ENCODE results near the gene CDK6. TPM values are rescaled to one million over a fixed set of nuclear protein-coding genes. Genes with fewer than 3 reads are reported as not detected.
A peak's percentile ranks its signal among the peaks of the same experiment; 100 is the strongest.

Gene CDK6
- total RNA-seq, 1 donor from 2014 or later = 37.0 TPM

DNA sequence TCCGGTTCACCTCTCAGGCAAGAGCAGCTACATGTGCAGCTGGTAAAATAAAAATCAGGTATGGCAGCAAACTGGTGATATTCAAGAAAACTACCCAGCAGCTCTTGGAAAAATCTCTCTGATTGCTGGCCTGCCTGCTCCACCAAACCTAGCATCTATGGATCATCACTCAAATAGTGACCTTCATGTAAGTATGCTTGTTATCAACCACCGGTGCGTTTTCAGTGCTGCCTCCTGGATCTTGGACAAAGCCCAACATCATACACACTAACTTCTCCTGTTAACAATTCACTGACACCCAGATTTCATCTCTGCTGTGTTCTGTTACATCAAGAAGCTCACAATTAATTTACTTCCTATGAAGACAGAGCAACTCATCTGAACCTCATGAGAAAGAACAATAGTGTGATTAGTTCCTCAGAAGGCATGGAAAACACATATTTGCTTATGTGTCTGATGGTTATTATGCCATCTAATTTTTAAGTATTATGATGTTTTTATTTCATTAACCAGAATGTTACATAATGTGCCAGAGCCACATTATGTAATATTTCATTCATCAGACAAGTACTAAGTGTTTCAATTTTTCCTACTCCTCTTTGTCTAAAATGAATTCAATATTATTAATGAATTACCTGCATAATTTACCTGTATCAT lies 8.8 kb downstream of the CDK6 start:
- DNase-seq (ENCODE audit: low read depth in 2 of 2) = no peak

DNA sequence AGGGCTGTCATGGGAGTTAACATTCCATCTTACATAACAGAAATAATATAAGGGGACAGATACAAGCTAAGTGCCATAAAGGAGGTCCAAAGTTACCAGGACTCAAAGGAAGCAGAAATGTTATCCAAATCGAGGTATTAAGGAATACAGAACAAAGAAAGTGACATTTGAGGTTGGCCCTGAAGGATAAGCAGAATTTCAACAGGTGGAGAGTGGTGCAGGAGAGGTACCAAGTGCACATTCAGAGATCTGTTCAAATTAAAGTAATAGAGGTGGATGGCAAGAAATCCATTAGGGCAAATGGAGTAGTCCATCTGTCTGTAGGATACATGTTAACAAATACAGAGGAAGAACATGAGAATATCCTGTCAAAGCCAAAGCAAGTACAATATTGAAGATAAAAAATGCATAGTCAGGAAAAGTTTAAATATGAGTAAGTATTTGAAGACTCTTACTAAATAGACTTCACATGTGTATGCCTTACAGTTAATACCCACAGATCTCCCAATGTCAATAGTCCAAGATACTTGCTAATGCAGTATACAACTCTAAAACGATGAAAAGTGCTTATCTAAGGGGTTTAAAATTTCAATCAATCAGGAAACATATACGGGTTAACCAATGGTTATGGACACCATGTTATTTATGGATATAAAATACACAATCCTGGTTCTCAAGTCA lies 10.0 kb downstream of the CDK6 start:
- DNase-seq (ENCODE audit: low read depth in 2 of 2) = no peak

DNA sequence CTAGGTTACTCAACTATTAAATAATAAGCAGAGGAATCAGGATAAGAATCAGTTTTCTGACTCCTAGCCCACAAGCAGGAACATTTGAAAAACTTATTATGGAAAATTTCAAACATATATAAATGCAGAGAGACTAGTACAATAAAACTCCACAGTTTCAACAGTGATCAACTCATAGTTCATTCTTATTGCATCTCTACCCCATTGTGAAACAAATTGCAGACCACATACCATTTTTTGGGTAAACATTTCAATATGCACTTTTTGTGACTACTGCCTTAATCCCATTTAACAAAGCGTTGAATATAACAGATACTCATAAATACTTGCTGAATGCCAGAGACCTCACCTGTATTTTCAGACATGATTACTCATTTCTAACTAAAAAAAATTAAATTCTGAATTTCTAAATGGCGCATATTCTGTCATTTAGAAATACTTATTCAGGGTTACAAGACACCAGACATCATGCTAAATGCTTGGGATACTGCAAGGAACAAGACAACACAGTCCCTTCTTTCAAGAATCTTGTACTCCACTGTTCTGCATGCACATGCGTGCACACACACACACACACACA lies 11.4 kb downstream of the CDK6 start:
- no peak for DNase-seq (ENCODE audit: low read depth in 2 of 2)

DNA sequence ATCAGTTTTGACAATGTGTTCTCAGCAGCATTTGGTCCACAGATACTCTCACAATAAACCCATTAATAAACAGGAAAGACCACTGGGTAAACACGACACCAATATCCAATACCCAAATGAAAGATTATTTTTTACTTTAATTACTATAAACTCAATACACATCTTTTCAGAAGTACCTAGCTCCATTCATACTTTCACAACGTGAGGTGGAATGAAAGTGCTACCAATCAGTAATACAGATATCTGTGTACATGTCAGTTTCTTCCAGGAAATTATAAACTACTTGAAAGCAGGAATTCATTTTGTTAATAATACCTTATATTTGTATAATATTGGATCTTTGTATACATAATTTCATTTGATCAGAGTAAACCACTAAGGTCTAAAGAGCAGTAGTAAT lies 11.9 kb downstream of the CDK6 start:
- DNase-seq (ENCODE audit: low read depth in 2 of 2) = no peak

DNA sequence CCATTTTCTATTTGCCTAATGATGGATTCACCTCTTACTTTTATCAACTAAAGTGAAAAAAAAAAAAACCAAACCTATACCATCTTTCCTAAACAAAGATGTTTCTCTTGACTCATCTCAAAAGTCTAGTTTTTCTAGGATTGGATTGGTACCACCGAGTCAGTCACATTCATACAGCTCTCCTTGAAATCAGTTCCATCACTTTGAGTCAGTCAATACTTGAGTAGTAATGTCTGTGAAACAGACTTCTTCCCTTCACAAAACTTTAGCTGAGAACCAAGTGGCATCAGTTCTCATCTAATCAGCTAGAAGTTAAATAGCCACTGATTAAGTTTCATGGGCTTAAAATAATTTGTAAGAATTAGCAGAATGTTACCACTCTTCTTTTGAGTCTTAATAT lies 13.3 kb downstream of the CDK6 start:
- no peak for DNase-seq (ENCODE audit: low read depth in 2 of 2)

DNA sequence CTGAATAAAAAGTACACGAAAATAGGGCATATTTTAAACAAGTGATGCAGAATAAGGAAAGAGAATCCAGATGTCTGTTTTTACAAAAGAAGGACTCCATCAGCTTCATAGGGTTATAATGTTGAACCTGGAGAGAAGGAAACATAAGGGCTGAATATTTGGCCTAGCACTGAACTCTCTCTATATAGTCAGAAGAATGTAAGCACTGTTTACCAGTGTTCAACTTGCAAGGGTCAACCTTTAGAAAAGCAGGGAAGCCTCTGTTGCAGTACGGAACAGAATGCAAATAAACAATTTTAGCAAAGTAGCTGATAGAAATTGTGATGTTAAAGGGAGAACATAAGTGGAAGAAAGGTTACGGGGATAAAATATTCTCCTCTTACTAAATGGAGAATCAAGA lies 16.2 kb downstream of the CDK6 start:
- no peak for DNase-seq (ENCODE audit: low read depth in 2 of 2)

DNA sequence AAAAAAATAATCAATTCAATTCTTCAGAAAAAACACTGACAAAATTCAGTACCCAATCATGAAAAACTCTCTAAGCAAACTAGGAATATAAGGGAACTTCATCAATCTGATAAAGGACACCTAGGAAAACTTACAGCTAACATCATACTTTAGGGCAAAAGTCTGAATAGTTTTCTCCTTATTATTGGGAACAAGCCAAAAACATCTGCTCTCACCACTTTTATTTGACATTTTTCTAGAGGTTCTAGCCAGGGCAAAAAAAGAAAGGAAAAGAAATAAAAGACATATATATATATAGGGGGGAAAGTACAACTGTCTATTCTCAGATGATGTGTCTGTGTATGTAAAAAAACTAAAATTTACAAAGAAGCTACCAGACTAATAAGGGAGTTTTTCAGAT lies 19.0 kb downstream of the CDK6 start:
- DNase-seq (ENCODE audit: low read depth in 2 of 2) = no peak

DNA sequence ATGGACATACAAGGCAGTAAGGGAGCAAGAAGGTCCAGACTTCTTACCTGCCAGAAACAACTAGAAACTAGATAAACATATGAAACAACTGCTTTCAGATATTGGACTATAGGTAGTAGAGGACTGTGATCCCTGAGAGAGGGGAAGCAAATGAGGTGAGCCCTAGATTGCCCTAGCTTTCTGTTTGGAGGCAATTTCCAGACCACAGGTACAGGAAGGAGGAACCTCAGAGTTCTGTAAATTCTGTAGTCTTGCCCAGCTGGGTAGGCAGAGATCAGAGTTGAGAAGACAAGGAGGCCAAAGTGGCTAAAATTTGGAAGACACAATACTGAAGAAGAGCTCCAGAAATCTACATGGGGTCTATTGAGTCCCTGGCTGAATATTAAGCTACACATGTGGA lies 21.0 kb downstream of the CDK6 start:
- no peak for DNase-seq (ENCODE audit: low read depth in 2 of 2)

DNA sequence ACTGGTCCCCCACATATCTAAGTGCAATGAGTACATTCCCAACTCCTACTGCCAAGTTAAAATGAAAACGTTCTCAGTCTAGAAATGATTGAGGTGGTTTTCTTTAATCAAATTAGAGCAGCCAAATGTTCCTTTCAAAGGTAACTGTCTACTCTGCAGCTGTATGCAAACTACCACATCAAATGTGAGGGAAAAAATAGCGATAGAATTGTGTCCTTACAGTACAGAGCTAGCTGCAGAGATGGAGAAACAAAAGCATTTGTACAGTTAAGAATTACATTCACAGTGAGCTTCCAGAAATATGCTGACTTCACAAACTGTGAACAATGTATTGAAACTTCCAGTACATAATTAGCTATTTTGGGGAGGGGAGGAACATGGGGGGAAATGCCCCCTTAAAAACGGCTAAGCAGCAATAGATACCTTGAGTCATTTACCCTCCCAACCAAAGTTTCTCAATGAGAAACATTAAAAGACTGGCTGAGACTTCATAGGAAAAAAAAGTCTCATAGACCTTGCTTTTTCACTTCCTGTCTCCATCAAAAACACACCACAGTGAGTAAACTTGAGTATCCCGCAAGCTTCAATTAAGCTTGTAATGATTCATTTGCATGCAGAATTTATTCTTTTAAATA lies 22.9 kb downstream of the CDK6 start:
- no peak for DNase-seq (ENCODE audit: low read depth in 2 of 2)

DNA sequence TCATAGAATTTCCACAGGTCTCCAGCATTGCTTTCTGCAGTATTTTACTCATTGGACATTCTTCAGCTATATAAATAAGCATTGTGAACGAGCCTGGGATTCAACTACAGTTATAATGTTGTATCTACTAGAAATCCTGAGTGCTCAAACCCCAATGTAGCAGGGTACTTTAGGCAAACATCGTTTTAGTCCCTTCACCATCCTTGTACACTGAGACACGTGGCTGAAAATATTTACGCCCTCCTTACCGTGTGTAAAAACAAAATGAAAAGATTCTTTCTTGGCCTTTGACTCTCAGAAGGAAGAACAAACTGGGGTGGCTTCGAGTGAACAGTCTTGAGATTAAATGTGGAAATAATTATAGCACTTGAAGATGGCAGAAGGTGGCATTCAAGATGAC lies 25.2 kb downstream of the CDK6 start:
- DNase-seq (ENCODE audit: low read depth in 2 of 2) = no peak

DNA sequence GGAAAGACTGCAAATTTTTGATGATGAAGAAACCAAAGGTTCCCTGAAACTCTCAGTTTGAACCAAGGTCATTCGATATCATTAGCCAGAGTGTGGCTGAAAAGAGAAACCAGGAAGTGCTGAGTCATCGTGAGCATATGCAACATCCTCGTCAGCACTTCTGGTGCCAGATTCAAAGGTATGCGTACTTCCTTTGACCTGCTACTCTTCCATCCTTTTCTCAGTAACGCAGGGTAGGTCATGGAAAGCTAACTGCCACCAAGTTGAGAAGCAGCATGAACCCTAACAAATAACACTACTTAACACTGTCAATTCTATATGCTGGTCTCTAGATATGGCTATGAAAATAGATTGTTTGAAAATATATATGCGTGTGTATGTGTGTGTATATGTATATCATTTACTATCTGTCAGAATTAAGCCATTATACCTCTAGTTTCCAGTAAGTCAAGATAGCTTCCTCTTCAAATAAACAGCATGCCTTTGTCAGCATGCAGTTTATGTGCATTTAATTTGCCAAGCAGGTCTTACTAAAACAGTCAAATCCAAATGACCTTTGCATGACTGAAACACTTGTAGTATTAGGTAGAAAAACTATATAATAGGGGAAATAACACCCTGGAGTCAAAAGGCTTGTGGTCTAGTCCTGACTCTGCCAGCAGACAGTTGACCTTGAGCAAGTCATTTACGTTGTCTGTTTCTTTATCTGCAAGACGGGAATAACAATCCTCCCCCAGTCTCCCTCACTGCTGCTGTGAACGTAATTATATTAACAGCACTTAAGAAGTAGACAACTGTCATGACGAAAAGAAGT lies 26.4 kb downstream of the CDK6 start:
- peak; percentile 93 to 97 for DNase-seq (ENCODE audit: low read depth in 2 of 2)

DNA sequence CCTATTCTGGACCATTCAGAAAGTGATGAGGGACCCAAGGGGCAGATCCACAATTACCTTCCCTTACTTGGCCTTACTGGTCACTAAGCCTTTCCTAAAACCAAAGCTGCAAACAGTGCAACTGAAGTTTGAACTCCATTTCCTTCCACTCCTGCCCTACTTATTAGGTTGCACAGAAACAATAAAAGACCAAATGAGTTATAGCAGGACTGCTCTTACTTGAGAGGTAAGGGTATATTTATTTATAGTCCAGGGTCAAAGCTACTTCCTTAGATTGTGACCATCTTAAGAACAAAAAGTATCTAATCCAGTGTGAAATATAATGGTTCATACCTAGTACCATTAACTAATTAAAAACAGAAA lies 27.0 kb downstream of the CDK6 start:
- DNase-seq (ENCODE audit: low read depth in 2 of 2) = peak; percentile 10 to 51

DNA sequence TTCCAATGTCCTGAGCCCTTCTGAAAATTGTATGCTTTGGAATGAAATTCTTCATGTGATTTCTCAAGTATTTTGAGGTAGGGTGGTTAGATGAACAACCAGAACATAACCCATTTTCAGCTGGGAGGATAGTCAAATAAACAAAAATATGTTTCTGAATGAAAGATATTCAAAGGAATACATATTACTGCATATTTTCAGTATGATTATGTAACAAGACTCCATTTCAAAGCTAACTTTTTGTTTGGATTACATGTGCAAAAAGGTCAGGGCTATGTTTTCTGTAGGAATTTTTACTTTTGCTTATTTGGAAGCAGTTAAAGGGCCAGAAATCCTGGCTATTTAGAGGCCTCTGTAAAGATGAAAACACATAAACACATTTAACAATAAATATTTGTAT lies 27.7 kb downstream of the CDK6 start:
- DNase-seq (ENCODE audit: low read depth in 2 of 2) = no peak

DNA sequence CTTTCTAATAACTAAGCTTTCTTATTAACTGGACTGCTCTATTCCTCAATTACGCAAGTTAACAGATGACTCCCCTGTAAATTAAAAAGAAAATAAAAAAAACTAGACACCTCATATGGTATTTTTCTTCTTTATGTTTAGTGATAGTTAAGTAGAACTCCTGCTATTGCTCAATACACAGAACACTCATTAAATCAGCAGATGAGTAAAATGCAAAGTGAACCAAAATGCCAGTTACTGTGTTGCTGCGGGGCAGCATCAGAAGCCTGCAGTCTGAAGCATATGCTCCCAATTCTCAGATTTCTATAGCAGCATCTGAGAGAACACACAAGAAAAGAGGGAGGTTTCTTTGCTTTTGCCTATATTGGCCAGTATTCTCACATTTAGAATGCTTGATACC lies 28.4 kb downstream of the CDK6 start:
- DNase-seq (ENCODE audit: low read depth in 2 of 2) = no peak

DNA sequence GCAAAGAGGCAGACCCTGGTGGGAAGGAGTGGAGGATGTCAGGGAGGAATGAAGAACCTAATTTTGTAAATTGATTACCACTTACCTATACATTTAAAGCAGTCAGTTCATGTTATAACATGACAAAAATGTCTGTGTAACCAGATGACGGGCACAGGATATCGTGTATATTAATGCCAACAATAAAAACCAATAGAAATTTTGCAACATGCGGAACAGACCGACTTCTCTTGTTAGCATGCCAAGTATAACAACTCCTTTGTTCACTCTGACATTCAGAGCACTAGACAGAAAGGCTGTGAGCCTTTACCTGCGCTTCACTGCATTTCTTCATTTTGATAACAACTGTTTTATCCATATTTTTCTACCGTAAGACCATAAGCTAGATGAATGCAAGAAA lies 29.9 kb downstream of the CDK6 start:
- peak; percentile 66 to 73 for DNase-seq (ENCODE audit: low read depth in 2 of 2)

DNA sequence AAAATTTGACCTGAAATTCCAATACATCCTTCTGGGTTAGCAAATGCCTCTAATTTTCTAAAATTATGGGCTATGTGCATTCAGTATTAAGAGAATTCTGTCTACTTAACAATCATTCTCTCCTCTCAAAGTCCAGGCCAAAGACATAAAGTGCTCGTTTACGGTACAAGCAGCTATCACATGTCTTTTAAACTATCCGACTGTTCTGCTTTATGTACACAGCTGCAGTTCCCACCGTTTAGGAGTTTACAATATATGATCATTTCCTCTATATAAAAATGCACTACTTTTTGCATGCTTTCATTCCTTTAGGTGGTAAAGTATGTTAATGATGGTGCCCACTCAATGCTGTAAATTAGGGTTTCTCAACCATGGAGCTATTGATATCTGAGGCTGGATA lies 34.0 kb downstream of the CDK6 start:
- no peak for DNase-seq (ENCODE audit: low read depth in 2 of 2)

DNA sequence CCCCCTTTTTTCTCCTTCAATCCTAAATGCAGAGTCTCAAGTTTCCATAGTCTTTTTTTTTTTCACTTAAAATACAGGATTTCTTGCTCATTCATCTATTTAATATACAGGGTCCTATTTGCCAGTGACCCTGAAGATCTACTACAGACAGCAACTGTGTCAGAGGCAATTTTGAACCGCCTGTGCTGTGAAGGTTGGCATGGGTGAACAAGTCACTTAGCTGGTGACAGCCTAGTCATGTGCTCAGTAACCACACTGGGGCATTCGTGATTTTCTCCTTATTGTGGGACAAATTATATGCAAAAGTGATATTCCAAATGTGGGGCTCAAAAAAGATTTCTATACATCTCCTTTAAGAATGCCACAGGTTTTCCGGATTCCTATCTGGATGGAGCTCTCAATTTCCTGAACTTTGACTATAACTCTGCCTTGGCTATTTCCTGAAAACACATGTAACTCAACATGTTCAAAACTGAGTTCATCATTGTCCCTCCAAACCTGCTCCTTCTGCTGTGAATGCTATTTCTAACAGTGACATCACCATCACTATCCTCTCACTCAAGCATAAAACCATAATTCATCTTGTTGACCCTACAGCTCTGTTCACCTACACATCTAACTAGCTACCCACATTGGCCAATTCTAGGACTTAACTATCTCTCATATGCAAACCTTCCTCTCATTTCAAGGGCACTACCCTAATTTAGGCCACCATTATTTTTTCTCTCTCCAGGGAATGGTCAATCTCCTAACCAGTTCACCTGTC lies 36.7 kb downstream of the CDK6 start:
- no peak for DNase-seq (ENCODE audit: low read depth in 2 of 2)

DNA sequence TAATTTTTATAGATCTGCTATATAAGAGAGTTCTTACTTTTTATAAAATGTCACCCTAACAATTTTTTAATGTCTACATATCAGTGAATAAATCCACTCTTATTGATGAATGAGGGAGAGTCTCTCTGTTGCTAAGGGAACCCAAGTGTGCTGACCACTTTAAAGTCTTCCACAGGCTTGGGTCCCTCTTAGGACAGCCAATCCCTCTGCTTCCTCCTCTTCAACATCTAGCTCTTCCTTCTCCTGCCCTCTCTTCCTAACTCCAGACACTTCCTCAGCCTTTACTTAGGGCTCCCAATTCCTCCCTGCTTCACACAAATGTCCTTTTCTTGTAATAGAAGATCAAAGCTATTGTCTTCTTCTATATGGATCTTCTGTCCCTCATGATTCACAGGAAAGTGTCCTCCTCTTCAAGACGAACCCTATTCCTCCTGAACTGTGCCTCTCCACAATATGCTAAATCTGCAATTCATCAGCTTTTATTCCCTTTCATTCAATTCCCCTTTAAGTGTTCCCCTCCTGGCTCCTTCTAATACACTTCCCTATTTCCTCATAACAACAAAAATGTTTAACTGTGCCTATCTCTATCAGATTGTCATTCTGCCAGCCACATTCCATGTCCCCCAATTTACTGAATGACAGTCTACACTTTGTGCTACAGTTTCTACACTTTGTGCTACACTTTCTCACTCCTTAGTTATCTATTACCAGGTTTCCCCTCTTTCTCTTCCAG lies 37.7 kb downstream of the CDK6 start:
- no peak for DNase-seq (ENCODE audit: low read depth in 2 of 2)

DNA sequence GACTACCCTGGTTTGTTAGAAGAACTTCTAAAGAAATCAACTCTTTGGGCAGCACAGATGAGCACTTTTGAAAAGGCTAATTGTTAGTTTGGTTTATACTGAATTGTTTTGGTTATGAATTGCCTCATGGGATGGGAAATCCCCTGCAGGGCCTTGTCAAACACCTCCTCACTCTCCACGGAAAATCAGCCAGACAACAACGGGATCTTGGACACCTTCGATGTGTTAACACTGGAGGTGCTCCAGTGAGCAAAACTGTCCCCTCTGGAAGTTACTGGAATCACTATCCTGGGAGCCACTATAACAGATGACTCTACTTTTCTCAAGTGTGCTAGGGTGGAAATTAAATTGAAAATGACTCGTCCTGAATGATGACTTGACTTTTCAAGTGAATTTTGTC lies 38.7 kb downstream of the CDK6 start:
- peak in 1 of 2 donors; percentile 38 for DNase-seq (ENCODE audit: low read depth in 2 of 2)

DNA sequence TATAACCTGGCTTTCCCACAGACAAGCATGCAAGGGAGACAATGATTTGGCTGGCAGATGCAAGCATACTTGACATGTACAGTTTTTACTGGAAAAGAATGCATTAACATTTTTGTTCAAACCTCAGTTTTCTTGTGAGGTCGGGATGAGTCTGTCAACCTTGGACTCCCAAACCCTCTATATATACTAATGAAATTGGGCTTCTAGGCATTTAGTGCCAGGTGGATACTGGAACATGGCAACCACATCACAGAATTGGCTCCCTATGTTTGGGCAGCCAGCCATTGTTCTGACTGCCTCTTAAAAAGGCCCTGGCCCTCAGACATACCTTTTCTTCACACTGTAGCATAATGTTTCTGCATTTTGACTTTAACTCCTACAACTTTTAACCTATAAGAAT lies 39.1 kb downstream of the CDK6 start:
- no peak for DNase-seq (ENCODE audit: low read depth in 2 of 2)

DNA sequence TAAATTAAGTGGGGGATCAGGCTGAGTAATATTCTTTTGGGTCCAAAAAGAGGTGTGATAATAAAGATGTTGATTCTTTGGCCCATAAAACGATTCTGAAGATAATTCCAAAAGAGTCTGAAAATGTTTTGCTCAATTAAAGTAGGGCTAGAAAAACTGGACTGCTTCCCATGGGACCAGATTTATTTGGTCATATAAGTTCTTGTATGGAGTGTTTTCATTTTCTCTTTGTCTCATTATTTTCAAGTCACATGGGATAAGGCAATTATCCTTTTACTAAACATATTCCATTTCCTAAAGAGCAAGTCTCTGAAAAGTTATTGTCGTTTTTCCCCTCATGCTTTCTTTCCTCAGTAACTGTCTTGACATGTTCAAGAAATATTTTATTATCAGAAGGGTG lies 41.5 kb downstream of the CDK6 start:
- no peak for DNase-seq (ENCODE audit: low read depth in 2 of 2)
